Measurements from ENCODE around the gene GARNL3.

The GARNL3 gene

DNA sequence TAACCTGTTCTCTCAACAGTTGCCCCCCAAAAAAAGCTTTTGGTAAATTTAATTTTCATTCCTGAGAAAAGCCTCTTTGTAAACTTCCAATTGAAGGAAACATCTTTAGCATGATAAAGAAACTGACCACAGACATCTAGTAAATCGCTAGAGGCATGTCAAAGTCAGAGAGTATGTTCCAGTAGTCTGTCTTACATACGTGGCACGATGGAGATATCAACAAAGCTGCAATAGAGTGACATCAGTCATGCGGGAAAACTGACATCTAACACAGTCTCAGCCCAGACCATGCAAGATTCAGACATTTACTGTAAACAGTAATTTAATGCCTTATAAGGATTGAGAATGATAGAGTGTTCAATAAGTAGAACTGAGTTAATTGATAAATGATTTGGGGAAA is 45.1 kb downstream of the GARNL3 start:
- no peak overlapping the region for H3K27ac ChIP-seq (ENCODE audit: low read length)
- DNase-seq (ENCODE audit: low read depth, low spot score), result no peak
- no peak overlapping the region for H3K4me3 ChIP-seq (ENCODE audit: low read length)
- no peaks in the 10 kb centered on the region for H3K36me3 ChIP-seq (ENCODE audit: control insufficient read depth, insufficient read depth, low read length)
- H3K27me3 ChIP-seq (ENCODE audit: control insufficient read depth, insufficient read depth, low read length), result no peaks in the 10 kb centered on the region
- WGBS (ENCODE audit: insufficient coverage, insufficient read length), result no CpG with 5 or more reads among the region's 4 CpGs
- H3K4me1 ChIP-seq (ENCODE audit: control insufficient read depth, insufficient read depth, low read length), result no peaks in the 10 kb centered on the region
- H3K9me3 ChIP-seq (ENCODE audit: control insufficient read depth, insufficient read depth, low read length), result no peaks in the 10 kb centered on the region

DNA sequence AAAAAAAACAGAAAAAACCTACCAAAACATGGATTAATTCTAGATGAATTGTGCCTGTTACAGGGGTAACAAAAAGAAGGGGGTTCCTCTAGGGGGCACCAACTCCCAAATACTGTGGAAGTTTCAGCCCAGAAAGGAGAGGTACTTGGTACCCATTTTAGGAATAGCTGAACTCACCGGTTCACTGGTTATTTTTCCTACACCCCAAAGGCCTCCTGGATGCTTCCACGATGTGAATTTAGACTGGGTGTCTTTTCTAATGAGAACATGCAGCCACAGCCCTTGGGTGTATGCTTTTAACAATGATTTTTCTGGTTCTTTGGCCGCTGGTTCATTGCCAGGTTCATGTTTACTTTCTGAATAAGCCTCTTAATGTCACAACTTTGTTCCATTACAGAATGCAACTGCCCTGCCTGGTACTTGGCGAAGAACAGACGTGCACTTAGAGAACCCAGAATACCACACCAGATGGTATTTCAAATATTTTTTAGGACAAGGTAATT is 46.7 kb downstream of the GARNL3 start:
- no CpG with 5 or more reads among the region's 5 CpGs for WGBS (ENCODE audit: insufficient coverage, insufficient read length)
- peak; percentile 18 for DNase-seq (ENCODE audit: low read depth, low spot score)
- no peaks in the 10 kb centered on the region for H3K4me1 ChIP-seq (ENCODE audit: control insufficient read depth, insufficient read depth, low read length)
- H3K9me3 ChIP-seq (ENCODE audit: control insufficient read depth, insufficient read depth, low read length), result no peaks in the 10 kb centered on the region
- no peaks in the 10 kb centered on the region for H3K36me3 ChIP-seq (ENCODE audit: control insufficient read depth, insufficient read depth, low read length)
- no peak overlapping the region for H3K27ac ChIP-seq (ENCODE audit: low read length)
- no peak overlapping the region for H3K4me3 ChIP-seq (ENCODE audit: low read length)
- H3K27me3 ChIP-seq (ENCODE audit: control insufficient read depth, insufficient read depth, low read length), result no peaks in the 10 kb centered on the region

DNA sequence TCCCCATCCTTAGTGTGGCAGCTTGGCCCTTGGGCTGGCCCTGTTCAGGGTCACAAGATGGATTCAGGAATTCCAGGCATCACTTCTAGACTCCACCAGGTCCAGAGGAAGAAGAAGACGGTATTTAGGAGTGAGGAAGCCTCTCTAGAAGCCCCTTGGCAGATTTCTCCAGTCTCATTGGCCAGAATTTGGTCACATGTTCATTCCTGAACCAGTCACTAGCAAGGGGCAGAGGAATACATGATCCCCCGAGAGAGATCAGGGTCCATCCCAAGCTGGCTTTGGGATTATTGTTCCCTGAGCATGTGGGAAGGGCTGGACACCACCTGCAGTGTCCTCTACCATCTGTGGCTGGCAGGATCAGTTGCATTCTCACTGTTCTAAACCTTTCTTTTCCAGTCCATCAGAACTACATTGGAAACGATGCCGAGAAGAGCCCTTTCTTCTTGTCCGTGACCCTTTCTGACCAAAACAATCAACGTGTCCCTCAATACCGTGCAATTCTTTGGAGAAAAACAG is 48.5 kb downstream of the GARNL3 start:
- H3K36me3 ChIP-seq (ENCODE audit: control insufficient read depth, insufficient read depth, low read length), result no peaks in the 10 kb centered on the region
- H3K9me3 ChIP-seq (ENCODE audit: control insufficient read depth, insufficient read depth, low read length), result no peaks in the 10 kb centered on the region
- H3K27ac ChIP-seq (ENCODE audit: low read length), result no peak overlapping the region
- no peak for DNase-seq (ENCODE audit: low read depth, low spot score)
- WGBS (ENCODE audit: insufficient coverage, insufficient read length), result no CpG with 5 or more reads among the region's 7 CpGs
- no peaks in the 10 kb centered on the region for H3K4me1 ChIP-seq (ENCODE audit: control insufficient read depth, insufficient read depth, low read length)
- H3K27me3 ChIP-seq (ENCODE audit: control insufficient read depth, insufficient read depth, low read length), result no peaks in the 10 kb centered on the region
- H3K4me3 ChIP-seq (ENCODE audit: low read length), result no peak overlapping the region

- Histone ChIP-seq H3K4me1 (ENCODE audit: control insufficient read depth, insufficient read depth, low read length) (no peaks in the 10 kb centered on the region), H3K9me3 (ENCODE audit: control insufficient read depth, insufficient read depth, low read length) (no peaks in the 10 kb centered on the region), H3K4me3 (ENCODE audit: low read length) (no peak overlapping the region), H3K27me3 (ENCODE audit: control insufficient read depth, insufficient read depth, low read length) (no peaks in the 10 kb centered on the region), H3K27ac (ENCODE audit: low read length) (no peak overlapping the region), H3K36me3 (ENCODE audit: control insufficient read depth, insufficient read depth, low read length) (no peaks in the 10 kb centered on the region)
- no peak for DNase-seq (ENCODE audit: low read depth, low spot score)
- whole genome bisulfite sequencing (ENCODE audit: insufficient coverage, insufficient read length), result no CpG with 5 or more reads among the region's 2 CpGs
These were observed 50.3 kb downstream of the GARNL3 start for GRCh38 chr9:127314911-127315310.

GRCh38 chr9:127316586-127317323 is 52.2 kb downstream of the GARNL3 start:
- no peaks in the 10 kb centered on the region for H3K4me1 ChIP-seq (ENCODE audit: control insufficient read depth, insufficient read depth, low read length)
- no peaks in the 10 kb centered on the region for H3K27me3 ChIP-seq (ENCODE audit: control insufficient read depth, insufficient read depth, low read length)
- no CpG with 5 or more reads among the region's 5 CpGs for WGBS (ENCODE audit: insufficient coverage, insufficient read length)
- no peak overlapping the region for H3K4me3 ChIP-seq (ENCODE audit: low read length)
- no peaks in the 10 kb centered on the region for H3K36me3 ChIP-seq (ENCODE audit: control insufficient read depth, insufficient read depth, low read length)
- no peak overlapping the region for H3K27ac ChIP-seq (ENCODE audit: low read length)
- no peaks in the 10 kb centered on the region for H3K9me3 ChIP-seq (ENCODE audit: control insufficient read depth, insufficient read depth, low read length)
- no peak for DNase-seq (ENCODE audit: low read depth, low spot score)

GRCh38 chr9:127318651-127319167 is 54.1 kb downstream of the GARNL3 start:
- Histone ChIP-seq H3K4me1 (ENCODE audit: control insufficient read depth, insufficient read depth, low read length) (no peaks in the 10 kb centered on the region), H3K9me3 (ENCODE audit: control insufficient read depth, insufficient read depth, low read length) (no peaks in the 10 kb centered on the region), H3K36me3 (ENCODE audit: control insufficient read depth, insufficient read depth, low read length) (no peaks in the 10 kb centered on the region), H3K27me3 (ENCODE audit: control insufficient read depth, insufficient read depth, low read length) (no peaks in the 10 kb centered on the region), H3K27ac (ENCODE audit: low read length) (no peak overlapping the region), H3K4me3 (ENCODE audit: low read length) (no peak overlapping the region)
- no peak for DNase-seq (ENCODE audit: low read depth, low spot score)
- WGBS (ENCODE audit: insufficient coverage, insufficient read length), result no CpG with 5 or more reads among the region's 5 CpGs

DNA sequence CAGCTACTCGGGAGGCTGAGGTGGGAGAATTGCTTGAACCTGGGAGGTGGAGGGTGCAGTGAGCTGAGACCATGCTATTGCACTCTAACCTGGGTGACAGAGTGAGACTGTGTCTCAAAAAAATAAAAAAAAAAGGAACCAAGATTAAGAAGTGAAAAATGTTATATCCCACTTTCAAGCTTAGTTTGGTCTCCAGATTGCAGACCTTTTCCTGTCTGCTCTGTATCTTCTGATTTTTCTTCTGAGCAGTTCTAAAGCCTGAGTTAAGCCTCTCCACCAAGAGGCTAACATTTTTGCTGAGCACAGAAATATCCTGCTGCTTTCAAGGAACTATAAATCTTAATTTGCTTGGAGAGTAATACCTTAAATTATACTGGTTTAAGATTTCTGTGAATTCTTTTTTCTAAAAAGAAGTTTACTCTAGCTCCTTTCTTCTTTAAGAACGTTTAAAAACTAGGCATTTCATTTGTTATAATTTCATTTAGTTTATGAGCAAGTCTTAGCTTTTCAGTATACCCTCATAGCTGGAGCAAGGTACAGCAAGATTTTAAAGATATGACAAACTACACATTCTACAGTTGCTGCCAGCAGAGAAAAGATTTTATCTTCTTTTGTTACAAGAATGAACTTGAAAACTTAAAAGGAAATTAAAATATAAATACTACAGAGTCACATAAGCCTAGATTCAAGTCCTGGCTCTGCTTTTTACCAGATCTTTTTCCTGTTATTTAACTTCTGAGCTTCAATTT is 55.0 kb downstream of the GARNL3 start:
- no peak overlapping the region for H3K4me3 ChIP-seq (ENCODE audit: low read length)
- H3K4me1 ChIP-seq (ENCODE audit: control insufficient read depth, insufficient read depth, low read length), result no peaks in the 10 kb centered on the region
- no peak overlapping the region for H3K27ac ChIP-seq (ENCODE audit: low read length)
- DNase-seq (ENCODE audit: low read depth, low spot score), result no peak
- no peaks in the 10 kb centered on the region for H3K9me3 ChIP-seq (ENCODE audit: control insufficient read depth, insufficient read depth, low read length)
- H3K27me3 ChIP-seq (ENCODE audit: control insufficient read depth, insufficient read depth, low read length), result no peaks in the 10 kb centered on the region
- H3K36me3 ChIP-seq (ENCODE audit: control insufficient read depth, insufficient read depth, low read length), result no peaks in the 10 kb centered on the region
- WGBS (ENCODE audit: insufficient coverage, insufficient read length), result no CpG with 5 or more reads among the region's 2 CpGs

DNA sequence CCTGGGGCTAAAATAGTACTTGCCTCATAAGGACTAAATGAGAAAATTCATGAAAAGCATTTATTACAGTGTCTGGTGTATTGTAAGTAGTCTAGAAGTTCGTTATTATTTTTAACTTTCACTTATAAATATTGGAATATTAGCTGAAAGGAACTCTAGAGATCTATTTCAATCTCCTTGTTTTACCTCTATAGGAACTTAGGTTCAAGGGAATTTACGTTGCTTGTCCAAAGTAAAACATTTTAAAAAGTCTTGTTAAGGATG is 55.5 kb downstream of the GARNL3 start:
- Histone ChIP-seq H3K27me3 (ENCODE audit: control insufficient read depth, insufficient read depth, low read length) (no peaks in the 10 kb centered on the region), H3K27ac (ENCODE audit: low read length) (no peak overlapping the region)
- no peak for DNase-seq (ENCODE audit: low read depth, low spot score)

DNA sequence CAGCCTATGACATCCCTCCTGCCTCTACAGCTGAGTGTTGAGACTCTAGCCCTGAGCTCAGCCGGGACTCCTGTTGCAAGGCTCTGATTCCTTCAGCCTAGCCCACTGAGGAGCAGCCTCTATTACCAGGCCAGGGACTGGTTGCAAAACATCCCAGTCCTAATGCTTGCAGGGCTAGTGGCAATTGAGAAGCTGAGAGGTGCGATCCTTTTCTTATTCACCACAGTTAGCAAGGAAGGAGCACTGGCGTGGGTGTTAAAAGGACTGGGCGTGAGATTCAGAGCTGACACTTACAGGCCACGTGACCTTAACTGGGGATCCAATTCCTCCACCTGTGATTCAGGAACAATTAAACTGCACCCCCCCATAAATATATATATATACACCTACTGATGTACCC is 58.8 kb downstream of the GARNL3 start:
- DNase-seq (ENCODE audit: low read depth, low spot score), result no peak

More for the DNA sequence above, 55.5 kb downstream of the GARNL3 start:
- Histone ChIP-seq H3K4me1 (ENCODE audit: control insufficient read depth, insufficient read depth, low read length) (no peaks in the 10 kb centered on the region), H3K36me3 (ENCODE audit: control insufficient read depth, insufficient read depth, low read length) (no peaks in the 10 kb centered on the region), H3K4me3 (ENCODE audit: low read length) (no peak overlapping the region), H3K9me3 (ENCODE audit: control insufficient read depth, insufficient read depth, low read length) (no peaks in the 10 kb centered on the region)
- no CpG with 5 or more reads among the region's 2 CpGs for WGBS (ENCODE audit: insufficient coverage, insufficient read length)

GRCh38 chr9:127330501-127330900 is 65.9 kb downstream of the GARNL3 start:
- Histone ChIP-seq H3K4me1 (ENCODE audit: control insufficient read depth, insufficient read depth, low read length) (no peaks in the 10 kb centered on the region), H3K27ac (ENCODE audit: low read length) (no peak overlapping the region), H3K36me3 (ENCODE audit: control insufficient read depth, insufficient read depth, low read length) (no peaks in the 10 kb centered on the region), H3K9me3 (ENCODE audit: control insufficient read depth, insufficient read depth, low read length) (no peaks in the 10 kb centered on the region), H3K4me3 (ENCODE audit: low read length) (no peak overlapping the region), H3K27me3 (ENCODE audit: control insufficient read depth, insufficient read depth, low read length) (no peaks in the 10 kb centered on the region)
- no peak for DNase-seq (ENCODE audit: low read depth, low spot score)
- no CpG with 5 or more reads among the region's 5 CpGs for WGBS (ENCODE audit: insufficient coverage, insufficient read length)

More for the DNA sequence above, 58.8 kb downstream of the GARNL3 start:
- Histone ChIP-seq H3K4me1 (ENCODE audit: control insufficient read depth, insufficient read depth, low read length) (no peaks in the 10 kb centered on the region), H3K9me3 (ENCODE audit: control insufficient read depth, insufficient read depth, low read length) (no peaks in the 10 kb centered on the region), H3K4me3 (ENCODE audit: low read length) (no peak overlapping the region), H3K27me3 (ENCODE audit: control insufficient read depth, insufficient read depth, low read length) (no peaks in the 10 kb centered on the region), H3K27ac (ENCODE audit: low read length) (no peak overlapping the region), H3K36me3 (ENCODE audit: control insufficient read depth, insufficient read depth, low read length) (no peaks in the 10 kb centered on the region)
- no CpG with 5 or more reads among the region's 5 CpGs for WGBS (ENCODE audit: insufficient coverage, insufficient read length)
